Measurements from ENCODE around the gene PLD6.

The PLD6 gene

DNA sequence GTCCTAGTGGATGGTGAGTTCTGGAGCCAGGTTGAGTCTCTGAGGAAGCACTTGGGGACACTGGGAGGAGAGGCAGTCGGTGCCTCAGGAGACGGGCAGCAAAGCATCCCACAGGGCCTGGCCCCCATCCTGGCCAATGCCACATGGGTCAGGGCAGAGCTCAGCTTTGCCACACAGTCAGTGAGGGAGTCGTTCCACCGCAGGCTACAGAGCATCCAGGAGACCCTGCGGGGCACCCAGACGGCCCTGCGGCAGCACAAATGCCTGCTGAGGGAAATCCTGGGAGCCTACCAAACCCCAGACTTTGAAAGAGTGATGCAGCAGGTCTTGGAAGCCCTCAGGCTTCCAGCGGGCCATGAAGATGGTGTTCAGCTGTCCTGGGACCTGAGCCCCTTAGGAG, 39.7 kb downstream of the PLD6 start:
- TF ChIP-seq MYC (IDR thresholded peaks at IDR 0.05; ENCODE audit: low read depth, low read length), result no peak
- TF ChIP-seq, protein P1, sequence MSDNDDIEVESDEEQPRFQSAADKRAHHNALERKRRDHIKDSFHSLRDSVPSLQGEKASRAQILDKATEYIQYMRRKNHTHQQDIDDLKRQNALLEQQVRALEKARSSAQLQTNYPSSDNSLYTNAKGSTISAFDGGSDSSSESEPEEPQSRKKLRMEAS (IDR thresholded peaks at IDR 0.05; ENCODE audit: low read depth, low read length), result no peak
- no peak for TF ChIP-seq POLR2A (IDR thresholded peaks at IDR 0.05; ENCODE audit: extremely low read depth, insufficient read length)
- no peak for TF ChIP-seq CTCF (IDR thresholded peaks at IDR 0.05; ENCODE audit: low read depth, low read length)
- no peak overlapping the region for H3K4me3 ChIP-seq (ENCODE audit: low read depth, low read length)
- DNase-seq (ENCODE audit: low read depth), result no peak

GRCh38 chr17:17165666-17166308, 40.3 kb downstream of the PLD6 start:
- DNase-seq (ENCODE audit: low read depth), result no peak
- no peak overlapping the region for H3K4me3 ChIP-seq (ENCODE audit: low read depth, low read length)
- TF ChIP-seq, protein P1 (IDR thresholded peaks at IDR 0.05; ENCODE audit: low read depth, low read length), result no peak
- TF ChIP-seq MYC (IDR thresholded peaks at IDR 0.05; ENCODE audit: low read depth, low read length), result no peak
- TF ChIP-seq CTCF (IDR thresholded peaks at IDR 0.05; ENCODE audit: low read depth, low read length), result no peak
- no peak for TF ChIP-seq POLR2A (IDR thresholded peaks at IDR 0.05; ENCODE audit: extremely low read depth, insufficient read length)

- TF ChIP-seq, protein P1 (IDR thresholded peaks at IDR 0.05; ENCODE audit: low read depth, low read length), result no peak
- TF ChIP-seq CTCF (IDR thresholded peaks at IDR 0.05; ENCODE audit: low read depth, low read length) (no peak), POLR2A (IDR thresholded peaks at IDR 0.05; ENCODE audit: extremely low read depth, insufficient read length) (no peak), MYC (IDR thresholded peaks at IDR 0.05; ENCODE audit: low read depth, low read length) (no peak)
- DNase-seq (ENCODE audit: low read depth), result no peak
- H3K4me3 ChIP-seq (ENCODE audit: low read depth, low read length), result no peak overlapping the region
These were observed 41.5 kb downstream of the PLD6 start for GRCh38 chr17:17164676-17165075.

- H3K4me3 ChIP-seq (ENCODE audit: low read depth, low read length), result no peak overlapping the region
- TF ChIP-seq POLR2A (IDR thresholded peaks at IDR 0.05; ENCODE audit: extremely low read depth, insufficient read length) (no peak), MYC (IDR thresholded peaks at IDR 0.05; ENCODE audit: low read depth, low read length) (no peak), CTCF (IDR thresholded peaks at IDR 0.05; ENCODE audit: low read depth, low read length) (no peak)
- TF ChIP-seq, protein P1 (IDR thresholded peaks at IDR 0.05; ENCODE audit: low read depth, low read length), result no peak
- no peak for DNase-seq (ENCODE audit: low read depth)
These were observed 42.0 kb downstream of the PLD6 start for GRCh38 chr17:17164156-17164555.

- TF ChIP-seq POLR2A (IDR thresholded peaks at IDR 0.05; ENCODE audit: extremely low read depth, insufficient read length) (no peak), CTCF (IDR thresholded peaks at IDR 0.05; ENCODE audit: low read depth, low read length) (no peak), MYC (IDR thresholded peaks at IDR 0.05; ENCODE audit: low read depth, low read length) (no peak)
- TF ChIP-seq, protein P1 (IDR thresholded peaks at IDR 0.05; ENCODE audit: low read depth, low read length), result no peak
- DNase-seq (ENCODE audit: low read depth), result no peak
These were observed 44.4 kb downstream of the PLD6 start for GRCh38 chr17:17161759-17162158.

More at GRCh38 chr17:17161759-17162158, 44.4 kb downstream of the PLD6 start:
- H3K4me3 ChIP-seq (ENCODE audit: low read depth, low read length), result no peak overlapping the region
